ENCODE results near the gene NDUFS8. TPM values are rescaled to one million over a fixed set of nuclear protein-coding genes. Genes with fewer than 3 reads are reported as not detected.

NDUFS8 gene
- total and polyA plus RNA-seq, 2 of the 13 experiments (the other 11 are each of a cell fraction or from before 2014, with no cell fraction given) = 96.7 to 158 TPM

DNA sequence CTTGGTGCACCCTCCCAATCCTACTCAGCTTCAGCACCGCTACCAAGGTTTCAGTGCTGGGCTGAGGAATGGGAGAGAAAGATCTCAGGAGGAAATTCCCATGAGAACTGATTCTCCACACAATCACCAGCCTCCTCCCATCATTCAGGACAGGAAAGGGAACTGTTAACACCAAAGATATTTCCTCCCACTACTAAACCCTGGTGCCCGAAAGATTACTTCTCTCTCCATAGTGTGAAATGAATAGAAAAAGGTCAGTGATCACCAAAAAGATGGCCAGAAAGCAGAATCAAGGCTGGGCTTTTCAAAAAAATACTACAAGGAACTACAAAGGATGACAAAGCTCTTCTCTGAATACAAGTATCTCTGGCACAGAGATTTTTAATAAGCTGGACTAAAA is 34.4 kb downstream of the NDUFS8 start:
- Histone ChIP-seq H4K20me1 (ENCODE audit: insufficient read depth, low read length) (no peaks in the 10 kb centered on the region), H3K4me2 (ENCODE audit: low read depth, low read length) (no peak overlapping the region), H3K9me3 (ENCODE audit: low read length) (no peaks in the 10 kb centered on the region), H3K27me3 (ENCODE audit: control insufficient read depth in 1 of 2, insufficient read depth in 2 of 2, low read length in 2 of 2) (no peaks in the 10 kb centered on the region), H3K9ac (ENCODE audit: insufficient read depth, low read depth, low read length) (no peak overlapping the region), H2AFZ (ENCODE audit: low read length) (no peak overlapping the region), H3K79me2 (ENCODE audit: insufficient read depth, low read length) (no peaks in the 10 kb centered on the region), H3K36me3 (replicated peaks in 1 of 2; ENCODE audit: control insufficient read depth in 1 of 2, insufficient read depth in 2 of 2, low read length in 2 of 2) (peaks cover 63 to 92% of the 10 kb centered on the region in 2 experiments), H3K4me3 (replicated peaks in 1 of 3; ENCODE audit: insufficient read depth in 1 of 3, low read depth in 2 of 3, low read length in 3 of 3) (no peak overlapping the region), H3K4me1 (ENCODE audit: insufficient read depth, low read length) (no peaks in the 10 kb centered on the region), H3K27ac (ENCODE audit: extremely low read length, insufficient read depth, low read length) (no peak overlapping the region)
- FAIRE-seq = no peak
- no peak for DNase-seq (ENCODE audit: low spot score)
- POLR2A ChIA-PET = no interaction called here
- intact Hi-C loops (cut with micrococcal nuclease; ENCODE audit: unreplicated experiment) (no loop called here), in situ Hi-C loops (cut with HindIII; ENCODE audit: extremely low pct_ligation_motif_present, low pct_unique_long_range_greater_than_20kb) (no loop called here)
- TF ChIP-seq, protein P1, sequence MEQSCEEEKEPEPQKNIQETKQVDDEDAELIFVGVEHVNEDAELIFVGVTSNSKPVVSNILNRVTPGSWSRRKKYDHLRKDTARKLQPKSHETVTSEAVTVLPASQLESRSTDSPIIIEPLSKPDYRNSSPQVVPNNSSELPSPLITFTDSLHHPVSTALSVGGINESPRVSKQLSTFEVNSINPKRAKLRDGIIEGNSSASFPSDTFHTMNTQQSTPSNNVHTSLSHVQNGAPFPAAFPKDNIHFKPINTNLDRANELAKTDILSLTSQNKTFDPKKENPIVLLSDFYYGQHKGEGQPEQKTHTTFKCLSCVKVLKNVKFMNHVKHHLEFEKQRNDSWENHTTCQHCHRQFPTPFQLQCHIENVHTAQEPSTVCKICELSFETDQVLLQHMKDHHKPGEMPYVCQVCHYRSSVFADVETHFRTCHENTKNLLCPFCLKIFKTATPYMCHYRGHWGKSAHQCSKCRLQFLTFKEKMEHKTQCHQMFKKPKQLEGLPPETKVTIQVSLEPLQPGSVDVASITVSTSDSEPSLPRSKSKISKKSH (CRISPR knock-in tag; IDR thresholded peaks at IDR 0.05; ENCODE audit: borderline replicate concordance) = no peak
- peak; percentile 40 for TF ChIP-seq RBM22 (optimal IDR thresholded peaks at IDR 0.05; ENCODE audit: low read length)
- 100% methylated on average over 2 of the region's 2 CpGs for WGBS (ENCODE audit: low lambda C conversion rate)
- no peak for ATAC-seq
- BruUV-seq (replicated peaks) = no TSS peak
- CTCF ChIA-PET (ENCODE audit: low intra/inter-chr PET ratio, low total read pairs) = no interaction called here

DNA sequence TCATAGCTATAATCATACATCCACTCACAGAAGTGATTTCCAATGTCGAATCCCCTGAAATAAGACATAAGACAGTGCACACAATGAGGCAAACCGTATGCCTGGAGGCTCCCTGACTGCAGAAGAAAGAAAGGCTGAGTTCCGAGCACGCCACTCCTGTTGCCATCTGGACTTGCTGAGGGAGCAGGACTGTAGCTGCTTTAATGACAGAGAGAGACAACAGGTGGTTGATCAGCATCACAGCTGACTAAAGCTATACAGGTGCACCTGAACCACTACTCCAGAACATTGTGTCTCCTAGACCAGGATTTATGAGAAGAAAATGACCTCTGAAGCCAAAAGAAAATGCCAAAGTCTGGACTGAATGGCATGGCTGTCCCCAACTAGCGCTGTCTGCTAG is 35.4 kb downstream of the NDUFS8 start:
- H2AFZ ChIP-seq (ENCODE audit: low read length) = no peak overlapping the region
- H3K4me3 ChIP-seq (replicated peaks in 1 of 3; ENCODE audit: insufficient read depth in 1 of 3, low read depth in 2 of 3, low read length in 3 of 3) = no peak overlapping the region
- ChIA-PET CTCF (ENCODE audit: low intra/inter-chr PET ratio, low total read pairs) (no interaction called here), POLR2A (no interaction called here)
- ATAC-seq (no peak), FAIRE-seq (no peak), DNase-seq (ENCODE audit: low spot score) (no peak)
- no peaks in the 10 kb centered on the region for H3K9me3 ChIP-seq (ENCODE audit: low read length)
- H3K36me3 ChIP-seq (replicated peaks in 1 of 2; ENCODE audit: control insufficient read depth in 1 of 2, insufficient read depth in 2 of 2, low read length in 2 of 2) = peaks cover 65 to 97% of the 10 kb centered on the region in 2 experiments
- no peaks in the 10 kb centered on the region for H4K20me1 ChIP-seq (ENCODE audit: insufficient read depth, low read length)
- TF ChIP-seq, protein P2, sequence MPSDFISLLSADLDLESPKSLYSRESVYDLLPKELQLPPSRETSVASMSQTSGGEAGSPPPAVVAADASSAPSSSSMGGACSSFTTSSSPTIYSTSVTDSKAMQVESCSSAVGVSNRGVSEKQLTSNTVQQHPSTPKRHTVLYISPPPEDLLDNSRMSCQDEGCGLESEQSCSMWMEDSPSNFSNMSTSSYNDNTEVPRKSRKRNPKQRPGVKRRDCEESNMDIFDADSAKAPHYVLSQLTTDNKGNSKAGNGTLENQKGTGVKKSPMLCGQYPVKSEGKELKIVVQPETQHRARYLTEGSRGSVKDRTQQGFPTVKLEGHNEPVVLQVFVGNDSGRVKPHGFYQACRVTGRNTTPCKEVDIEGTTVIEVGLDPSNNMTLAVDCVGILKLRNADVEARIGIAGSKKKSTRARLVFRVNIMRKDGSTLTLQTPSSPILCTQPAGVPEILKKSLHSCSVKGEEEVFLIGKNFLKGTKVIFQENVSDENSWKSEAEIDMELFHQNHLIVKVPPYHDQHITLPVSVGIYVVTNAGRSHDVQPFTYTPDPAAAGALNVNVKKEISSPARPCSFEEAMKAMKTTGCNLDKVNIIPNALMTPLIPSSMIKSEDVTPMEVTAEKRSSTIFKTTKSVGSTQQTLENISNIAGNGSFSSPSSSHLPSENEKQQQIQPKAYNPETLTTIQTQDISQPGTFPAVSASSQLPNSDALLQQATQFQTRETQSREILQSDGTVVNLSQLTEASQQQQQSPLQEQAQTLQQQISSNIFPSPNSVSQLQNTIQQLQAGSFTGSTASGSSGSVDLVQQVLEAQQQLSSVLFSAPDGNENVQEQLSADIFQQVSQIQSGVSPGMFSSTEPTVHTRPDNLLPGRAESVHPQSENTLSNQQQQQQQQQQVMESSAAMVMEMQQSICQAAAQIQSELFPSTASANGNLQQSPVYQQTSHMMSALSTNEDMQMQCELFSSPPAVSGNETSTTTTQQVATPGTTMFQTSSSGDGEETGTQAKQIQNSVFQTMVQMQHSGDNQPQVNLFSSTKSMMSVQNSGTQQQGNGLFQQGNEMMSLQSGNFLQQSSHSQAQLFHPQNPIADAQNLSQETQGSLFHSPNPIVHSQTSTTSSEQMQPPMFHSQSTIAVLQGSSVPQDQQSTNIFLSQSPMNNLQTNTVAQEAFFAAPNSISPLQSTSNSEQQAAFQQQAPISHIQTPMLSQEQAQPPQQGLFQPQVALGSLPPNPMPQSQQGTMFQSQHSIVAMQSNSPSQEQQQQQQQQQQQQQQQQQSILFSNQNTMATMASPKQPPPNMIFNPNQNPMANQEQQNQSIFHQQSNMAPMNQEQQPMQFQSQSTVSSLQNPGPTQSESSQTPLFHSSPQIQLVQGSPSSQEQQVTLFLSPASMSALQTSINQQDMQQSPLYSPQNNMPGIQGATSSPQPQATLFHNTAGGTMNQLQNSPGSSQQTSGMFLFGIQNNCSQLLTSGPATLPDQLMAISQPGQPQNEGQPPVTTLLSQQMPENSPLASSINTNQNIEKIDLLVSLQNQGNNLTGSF (CRISPR knock-in tag; IDR thresholded peaks at IDR 0.05) = no peak
- peak; percentile 55 for TF ChIP-seq RBM22 (optimal IDR thresholded peaks at IDR 0.05; ENCODE audit: low read length)
- intact Hi-C loops (cut with micrococcal nuclease; ENCODE audit: unreplicated experiment) = no loop called here
- H3K27ac ChIP-seq (ENCODE audit: extremely low read length, insufficient read depth, low read length) = no peak overlapping the region
- H3K79me2 ChIP-seq (ENCODE audit: insufficient read depth, low read length) = no peaks in the 10 kb centered on the region
- no peaks in the 10 kb centered on the region for H3K4me1 ChIP-seq (ENCODE audit: insufficient read depth, low read length)
- no peaks in the 10 kb centered on the region for H3K27me3 ChIP-seq (ENCODE audit: control insufficient read depth in 1 of 2, insufficient read depth in 2 of 2, low read length in 2 of 2)
- no peak overlapping the region for H3K4me2 ChIP-seq (ENCODE audit: low read depth, low read length)
- 95% methylated on average over 5 of the region's 5 CpGs for WGBS (ENCODE audit: low lambda C conversion rate)
- no TSS peak for BruUV-seq (replicated peaks)
- in situ Hi-C loops (cut with HindIII; ENCODE audit: extremely low pct_ligation_motif_present, low pct_unique_long_range_greater_than_20kb) = no loop called here
- H3K9ac ChIP-seq (ENCODE audit: insufficient read depth, low read depth, low read length) = no peak overlapping the region
